Keratinocyte (primary cell): ENCODE results near the gene VPS11. TPM values are rescaled to one million over a fixed set of nuclear protein-coding genes. Genes with fewer than 3 reads are reported as not detected.

Source experiments
- DNase-seq: peaks from one replicate; pipeline ENCODE4 v3.0.0-alpha.2; 2011; ENCODE audit warnings: low read depth, missing footprints, low spot score
- FAIRE-seq: peaks from 2 replicates; lab custom pipeline; 2011; peaks lifted over from hg19 to GRCh38; lab: Jason Lieb, UNC
- H2AFZ ChIP-seq: 2 replicates; pipeline ENCODE4 v1.6.0; 2012; ENCODE audit warnings: low read length, control low read depth, inconsistent platforms; ENCODE audit not compliant: control insufficient read depth
- H3K27ac ChIP-seq: 2 replicates; pipeline ENCODE4 v1.5.1; 2011; ENCODE audit warnings: low read length; ENCODE audit not compliant: control insufficient read depth, insufficient read depth
- H3K27me3 ChIP-seq: 3 replicates; pipeline ENCODE4 v1.6.0; 2011; ENCODE audit warnings: low read length; ENCODE audit not compliant: control insufficient read depth, insufficient read depth; ENCODE audit errors: extremely low read depth
- H3K36me3 ChIP-seq, 2 experiments: 2 replicates in 1 of 2; 3 replicates in 1 of 2; pipeline ENCODE4 v1.5.1; 2011; ENCODE audit warnings: low read length in 2 of 2, mild to moderate bottlenecking in 1 of 2; ENCODE audit not compliant: control insufficient read depth in 2 of 2, insufficient read depth in 2 of 2; ENCODE audit errors: extremely low read depth in 1 of 2
- H3K4me1 ChIP-seq: 3 replicates; pipeline ENCODE4 v1.5.1; 2011; ENCODE audit warnings: low read length; ENCODE audit not compliant: control insufficient read depth, insufficient read depth; ENCODE audit errors: extremely low read depth
- H3K4me2 ChIP-seq: 3 replicates; pipeline ENCODE4 v1.6.0; 2011; ENCODE audit warnings: low read depth, low read length; ENCODE audit not compliant: control insufficient read depth, insufficient read depth; ENCODE audit errors: extremely low read depth
- H3K4me3 ChIP-seq, 3 experiments: fragments of 200-600 bp in 1 of 3; sonication (generic) in 1 of 3; 2 replicates in 2 of 3; 3 replicates in 1 of 3; pipeline ENCODE4 v1.5.1; 2011 to 2016; ENCODE audit warnings: low read length in 3 of 3, mild to moderate bottlenecking in 3 of 3, control low read depth in 2 of 3, inconsistent platforms in 1 of 3, low read depth in 1 of 3, mixed read lengths in 1 of 3, mixed run types in 1 of 3, moderate library complexity in 1 of 3; ENCODE audit not compliant: control insufficient read depth in 2 of 3, insufficient read depth in 2 of 3; ENCODE audit errors: extremely low read depth in 1 of 3
- H3K79me2 ChIP-seq: 2 replicates; pipeline ENCODE4 v1.6.0; 2012; ENCODE audit warnings: low read length; ENCODE audit not compliant: control insufficient read depth, insufficient read depth
- H3K9ac ChIP-seq: 3 replicates; pipeline ENCODE4 v1.6.0; 2011; ENCODE audit warnings: low read length; ENCODE audit not compliant: control insufficient read depth, insufficient read depth; ENCODE audit errors: extremely low read depth
- H3K9me1 ChIP-seq: 3 replicates; pipeline ENCODE4 v1.6.0; 2011; ENCODE audit warnings: low read length; ENCODE audit not compliant: control insufficient read depth, insufficient read depth; ENCODE audit errors: extremely low read depth
- H3K9me3 ChIP-seq: 2 replicates; pipeline ENCODE4 v1.5.1; 2012; ENCODE audit warnings: low read depth, low read length; ENCODE audit not compliant: control insufficient read depth
- H4K20me1 ChIP-seq: 3 replicates; pipeline ENCODE4 v1.6.0; 2011; ENCODE audit warnings: low read length; ENCODE audit not compliant: control insufficient read depth, insufficient read depth; ENCODE audit errors: extremely low read depth
- CTCF ChIP-seq, 3 experiments: IDR thresholded peaks in 1 of 3; conservative IDR thresholded peaks in 1 of 3; optimal IDR thresholded peaks in 1 of 3; 2 replicates in 2 of 3; 3 replicates in 1 of 3; pipeline versions ENCODE3 to v1.5.1; 2011; ENCODE audit warnings: low read length in 3 of 3, mild to moderate bottlenecking in 3 of 3, moderate library complexity in 2 of 3, control low read depth in 1 of 3, inconsistent platforms in 1 of 3; ENCODE audit not compliant: insufficient read depth in 2 of 3; ENCODE audit errors: extremely low read depth in 1 of 3
- EZH2 ChIP-seq: IDR thresholded peaks from one replicate; pipeline ENCODE4 v1.6.1; 2012; ENCODE audit warnings: inconsistent platforms, mild to moderate bottlenecking, low read length, moderate library complexity
- dilution Hi-C: fragments of 300-500 bp; cut with MboI; formaldehyde crosslinking; loops from one replicate; pipeline ENCODE4 v1.7.0; 2020; ENCODE audit warnings: low sequenced_read_pairs; ENCODE audit not compliant: extremely low pct_ligation_motif_present
- polyA plus RNA-seq, 5 experiments: library from polyadenylated mRNA; depleted of rRNA in 3 of 5; stranded (reverse) in 3 of 5; stranded (forward) in 1 of 5; unstranded in 1 of 5; fragments of >200 nt; gene quantifications; 1 replicate in 1 of 5; 2 replicates in 3 of 5; 3 replicates in 1 of 5; pipeline versions ENCODE4 v1.2.1 to v1.2.3, GENCODE V29; 2011 to 2012; ENCODE audit warnings: missing spikeins in 2 of 5, low read depth in 1 of 5, low replicate concordance in 1 of 5

The VPS11 gene
- polyA plus RNA-seq, 1 donor (not counting 4 experiments of a cell fraction or from before 2014, with no cell fraction given) = 12.1 TPM

- Histone ChIP-seq H3K4me1 (peaks cover 4% of the 10 kb centered on the region), H3K4me3 (no peak overlapping the region), H4K20me1 (no peaks in the 10 kb centered on the region), H3K27ac (no peak overlapping the region), H2AFZ (no peak overlapping the region), H3K79me2 (no peaks in the 10 kb centered on the region), H3K27me3 (no peaks in the 10 kb centered on the region), H3K9ac (no peak overlapping the region), H3K9me3 (no peaks in the 10 kb centered on the region), H3K4me2 (no peak overlapping the region), H3K9me1 (no peaks in the 10 kb centered on the region), H3K36me3 (peaks cover 7 to 19% of the 10 kb centered on the region in 2 experiments)
- DNase-seq (no peak), FAIRE-seq (no peak)
- dilution Hi-C loops = no loop called here
- no peak for TF ChIP-seq CTCF (optimal IDR thresholded peaks at IDR 0.05 in 1 of 3, IDR thresholded peaks at IDR 0.05 in 1 of 3, conservative IDR thresholded peaks at IDR 0.05 in 1 of 3; ENCODE audit: extremely low read depth in 1 of 3, insufficient read depth in 2 of 3, low read length in 3 of 3)
- no peak for TF ChIP-seq EZH2
These were observed 46.7 kb downstream of the VPS11 start for GRCh38 chr11:119114351-119114750.

GRCh38 chr11:119115484-119116234 lies 48.0 kb downstream of the VPS11 start:
- peaks cover 8% of the 10 kb centered on the region for H3K4me1 ChIP-seq
- no peak for TF ChIP-seq CTCF (optimal IDR thresholded peaks at IDR 0.05 in 1 of 3, IDR thresholded peaks at IDR 0.05 in 1 of 3, conservative IDR thresholded peaks at IDR 0.05 in 1 of 3; ENCODE audit: extremely low read depth in 1 of 3, insufficient read depth in 2 of 3, low read length in 3 of 3)
- no peak for TF ChIP-seq EZH2
- no peaks in the 10 kb centered on the region for H4K20me1 ChIP-seq
- DNase-seq = no peak
- no peaks in the 10 kb centered on the region for H3K9me1 ChIP-seq
- H3K36me3 ChIP-seq = peaks cover 7 to 19% of the 10 kb centered on the region in 2 experiments
- no peak overlapping the region for H2AFZ ChIP-seq
- no peak overlapping the region for H3K4me3 ChIP-seq
- no peaks in the 10 kb centered on the region for H3K79me2 ChIP-seq
- no peaks in the 10 kb centered on the region for H3K27me3 ChIP-seq
- H3K9ac ChIP-seq = no peak overlapping the region
- no peaks in the 10 kb centered on the region for H3K9me3 ChIP-seq
- dilution Hi-C loops = no loop called here
- H3K27ac ChIP-seq = no peak overlapping the region
- FAIRE-seq = no peak
- no peak overlapping the region for H3K4me2 ChIP-seq
